Fibroblast of skin of right quadriceps (primary cell): ENCODE results near the gene IBTK.
A peak's percentile ranks its signal among the peaks of the same experiment; 100 is the strongest.
"Not testable (repeated sequence)": the region's sequence is repeated elsewhere in the genome, so short reads cannot be mapped to it uniquely, and the experiment has no call there.

ENCODE experiments used
- DNase-seq: peaks from one replicate; pipeline ENCODE4 v3.0.0-alpha.2; 2013

Gene IBTK

DNA sequence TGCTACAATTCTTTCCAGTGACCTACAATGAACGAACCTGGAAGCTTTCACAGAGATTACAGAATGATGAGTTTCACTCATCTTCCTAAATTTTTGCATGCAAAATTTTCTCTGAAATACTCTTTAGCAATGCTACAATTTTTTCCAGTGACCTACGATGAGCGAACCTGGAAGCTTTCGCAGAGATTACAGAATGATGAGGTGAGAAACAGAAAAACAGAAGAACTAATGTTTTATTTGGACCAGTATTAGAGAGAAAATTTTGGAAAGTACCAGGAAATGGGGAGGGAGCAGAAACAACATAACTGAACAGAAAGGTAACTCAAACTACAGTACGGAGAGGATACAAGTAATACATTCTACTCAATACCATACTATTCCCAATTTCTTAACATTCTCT lies 75.0 kb downstream of the IBTK start:
- DNase-seq: no peak

DNA sequence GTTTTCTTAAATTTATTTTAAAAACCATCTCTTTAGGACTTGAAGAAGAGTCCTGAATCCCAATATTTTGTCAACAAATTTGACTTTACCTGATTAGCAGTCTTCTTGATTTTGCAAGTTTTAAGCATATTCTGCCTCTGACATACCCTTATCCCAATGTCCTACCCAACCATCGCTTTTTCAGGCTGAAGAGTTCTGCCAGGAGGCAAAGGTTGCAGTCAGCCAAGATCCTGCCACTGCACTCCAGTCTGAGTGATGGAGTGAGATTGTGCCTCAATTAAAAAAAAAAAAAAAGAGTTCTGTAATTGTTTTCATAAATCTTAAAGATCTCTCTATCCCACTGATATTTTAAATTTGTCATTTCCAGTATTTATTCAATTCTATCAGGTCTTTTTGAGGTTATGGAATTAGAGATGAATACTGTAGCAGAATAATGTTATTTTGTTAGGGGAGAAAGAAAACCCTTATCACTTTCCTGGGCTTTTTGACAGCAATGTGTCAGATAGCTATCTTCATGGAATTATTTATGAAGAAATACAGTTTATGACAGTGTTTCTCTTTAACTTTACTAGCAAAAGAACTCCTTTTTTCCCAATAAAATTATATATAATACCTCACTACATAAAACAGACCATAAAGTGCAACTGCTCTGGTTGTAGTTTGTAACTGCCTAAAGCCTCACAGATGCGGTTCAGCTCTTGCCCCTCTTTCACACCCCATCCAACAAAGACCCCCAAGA lies 78.2 kb downstream of the IBTK start:
- no peak for DNase-seq

- DNase-seq: no peak
These were observed 81.1 kb downstream of the IBTK start for GRCh38 chr6:82166493-82166892.

GRCh38 chr6:82160255-82160990 lies 87.1 kb downstream of the IBTK start:
- no peak for DNase-seq

DNA sequence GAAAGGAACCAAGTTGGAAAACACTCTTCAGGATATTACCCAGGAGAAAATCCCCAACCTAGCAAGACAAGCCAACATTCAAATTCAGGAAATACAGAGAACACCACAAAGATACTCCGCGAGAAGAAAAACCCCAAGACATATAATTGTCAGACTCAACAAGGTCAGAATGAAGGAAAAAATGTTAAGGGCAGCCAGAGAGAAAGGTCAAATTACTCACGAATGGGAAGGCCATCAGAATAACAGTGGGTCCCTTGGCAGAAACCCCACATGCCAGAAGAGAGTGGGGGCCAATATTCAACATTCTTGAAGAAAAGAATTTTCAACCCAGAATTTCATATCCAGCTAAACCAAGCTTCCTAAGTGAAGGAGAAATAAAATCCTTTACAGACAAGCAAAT lies 94.8 kb downstream of the IBTK start:
- DNase-seq: not testable (repeated sequence)

DNA sequence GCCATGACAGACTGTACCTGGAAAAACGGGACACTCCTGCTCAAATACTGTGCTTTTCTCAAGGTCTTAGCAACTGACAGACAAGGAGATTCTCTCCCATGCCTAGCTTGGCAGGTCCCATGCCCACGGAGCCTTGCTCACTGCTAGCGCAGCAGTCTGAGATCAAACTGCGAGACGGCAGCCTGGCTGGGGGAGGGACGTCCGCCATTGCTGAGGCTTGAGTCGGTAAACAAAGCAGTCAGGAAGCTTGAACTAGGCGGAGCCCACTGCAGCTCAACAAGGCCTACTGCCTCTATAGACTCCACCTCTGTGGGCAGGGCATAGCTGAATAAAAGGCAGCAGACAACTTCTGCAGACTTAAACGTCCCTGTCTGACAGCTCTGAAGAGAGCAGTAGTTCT lies 96.4 kb downstream of the IBTK start:
- not testable (repeated sequence) for DNase-seq

GRCh38 chr6:82145926-82146452 lies 101.6 kb downstream of the IBTK start:
- peak; percentile 4 for DNase-seq

- peak; percentile 95 for DNase-seq
These were observed 102.6 kb downstream of the IBTK start for GRCh38 chr6:82144852-82145340.

DNA sequence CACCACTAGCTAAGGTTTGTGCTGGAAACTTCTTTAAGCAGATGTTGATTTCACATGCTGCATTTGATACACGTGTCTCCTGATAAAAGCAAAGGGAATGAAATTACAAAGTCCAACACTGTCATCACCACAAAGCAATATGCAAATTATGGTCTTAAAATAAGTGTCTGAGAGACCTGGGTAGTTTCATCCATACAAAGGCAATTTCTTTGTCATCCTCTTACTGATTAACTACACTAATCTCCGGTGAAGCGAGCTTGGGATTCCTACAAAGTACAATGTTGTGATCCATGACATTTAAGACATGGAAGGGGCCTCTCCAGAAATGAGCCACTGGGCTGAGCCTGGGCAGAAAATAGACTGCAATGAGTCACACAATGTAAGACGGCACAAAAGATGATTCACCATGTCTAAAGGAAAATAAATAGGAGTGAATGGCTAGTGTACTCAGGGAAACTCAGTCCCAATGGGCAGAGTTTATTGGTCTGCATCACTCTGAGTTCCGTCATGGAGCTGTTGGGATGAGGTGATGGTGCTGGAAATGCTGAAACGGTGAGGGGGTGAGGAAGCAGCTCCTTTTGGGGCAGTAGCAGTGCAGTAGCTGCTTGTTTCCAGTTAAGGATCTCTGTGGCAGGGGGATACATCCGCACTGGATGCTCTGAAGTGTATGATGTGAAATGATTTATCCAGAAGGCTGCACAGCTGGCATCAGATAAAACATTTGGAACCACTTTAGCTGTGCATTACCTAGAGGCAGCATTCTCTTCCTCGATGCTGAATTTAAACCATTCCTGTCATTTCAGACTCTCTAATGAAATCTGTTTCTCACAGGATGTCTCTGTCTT lies 103.3 kb downstream of the IBTK start:
- peak; percentile 98 for DNase-seq

- peak; percentile 95 for DNase-seq
These were observed 104.5 kb downstream of the IBTK start for GRCh38 chr6:82143041-82143481.

GRCh38 chr6:82142524-82142923 lies 105.0 kb downstream of the IBTK start:
- no peak for DNase-seq

DNA sequence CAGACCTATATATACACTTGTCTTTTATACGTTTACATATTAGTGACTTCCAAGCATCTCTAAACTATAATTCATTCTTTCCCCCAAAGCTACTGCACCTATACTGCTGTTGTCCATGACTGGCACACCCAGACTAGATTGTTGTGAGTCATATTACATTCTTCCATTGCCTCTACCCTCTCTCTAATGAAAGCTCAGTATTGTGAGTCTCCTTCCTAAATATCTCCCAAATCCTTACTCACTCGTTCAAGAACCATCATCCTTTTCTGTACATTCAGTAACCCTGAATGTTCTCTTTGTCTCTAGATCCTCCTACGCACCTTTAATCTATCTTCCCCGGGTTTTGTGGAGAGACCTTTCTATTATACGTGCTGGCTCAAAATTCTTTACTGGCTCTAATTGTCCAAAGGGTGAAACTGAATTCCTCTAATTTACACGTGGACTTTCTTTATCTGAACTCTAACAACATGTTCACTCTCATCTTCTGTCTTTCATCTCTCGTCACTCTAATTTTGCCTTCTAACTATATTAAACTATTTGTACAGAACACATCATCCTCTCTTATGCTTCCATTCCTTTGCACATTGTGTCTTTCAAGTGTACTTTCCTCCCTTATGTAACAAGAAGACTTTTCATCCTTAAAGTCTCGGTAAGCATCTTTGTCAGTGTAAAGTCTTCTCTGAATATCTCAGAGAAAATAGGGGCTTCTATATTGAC lies 109.3 kb downstream of the IBTK start:
- no peak for DNase-seq

DNA sequence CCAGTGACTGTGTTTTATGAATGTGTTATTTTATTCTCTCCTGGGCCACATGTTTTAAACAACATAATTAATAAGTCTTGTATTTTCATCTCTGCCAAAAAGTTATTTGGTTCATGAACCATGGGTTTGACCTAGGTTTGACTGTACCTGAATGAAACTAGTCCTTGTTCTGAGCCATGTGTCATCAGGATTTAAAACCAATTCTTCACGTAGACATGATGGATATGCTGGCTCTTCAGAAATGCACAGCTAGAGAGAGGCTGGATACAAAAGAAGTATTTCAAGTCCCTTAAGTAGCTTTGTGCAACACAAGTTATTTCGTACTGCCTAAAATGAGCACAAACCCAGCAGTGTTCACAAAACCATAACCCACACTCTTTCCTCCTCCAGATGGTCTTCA lies 116.1 kb downstream of the IBTK start:
- DNase-seq: no peak

DNA sequence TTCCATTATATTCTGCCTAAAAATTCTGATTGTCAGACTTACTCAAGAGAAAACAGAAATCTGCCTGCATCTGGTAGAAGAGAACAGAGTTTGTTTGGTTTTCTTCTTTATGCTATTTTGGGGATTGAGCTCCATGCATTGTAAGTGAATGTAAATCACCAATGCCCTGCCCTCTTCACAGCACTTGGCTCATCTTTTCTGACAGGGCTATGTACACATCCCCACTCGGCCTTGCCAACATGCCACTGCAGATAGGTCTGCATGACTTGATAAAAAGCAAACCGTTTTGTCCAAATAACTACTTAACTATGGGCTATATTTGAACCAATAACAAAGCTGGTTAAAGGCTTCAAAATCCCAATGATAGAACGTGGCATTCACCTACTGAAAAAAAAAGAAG lies 117.7 kb downstream of the IBTK start:
- DNase-seq: no peak

DNA sequence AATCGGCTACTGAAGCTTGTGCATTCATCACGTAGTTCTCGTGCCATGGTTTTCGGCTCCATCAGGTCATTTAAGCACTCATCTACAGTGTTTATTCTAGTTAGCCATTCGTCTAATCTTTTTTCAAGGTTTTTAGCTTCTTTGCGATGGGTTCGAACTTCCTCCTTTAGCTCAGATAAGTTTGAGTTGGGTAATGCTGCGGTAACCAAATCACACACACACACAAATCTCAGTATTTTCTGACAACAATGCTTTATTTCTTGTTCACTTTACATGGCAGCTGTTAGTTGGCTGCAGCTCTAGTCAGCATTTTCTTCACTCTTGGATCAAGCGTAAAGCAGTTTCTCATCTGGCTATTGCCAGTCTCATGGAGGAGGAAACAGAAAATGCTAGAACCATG lies 118.6 kb downstream of the IBTK start:
- DNase-seq: not testable (repeated sequence)

GRCh38 chr6:82123632-82124031 lies 123.9 kb downstream of the IBTK start:
- DNase-seq: no peak
